H1 (cell line): ENCODE results near the gene NAT8L. TPM values are rescaled to one million over a fixed set of nuclear protein-coding genes. Genes with fewer than 3 reads are reported as not detected.

Experiments used
- CREB1 ChIP-seq: IDR thresholded peaks from 2 replicates; pipeline ENCODE4 v1.6.1; 2012; ENCODE audit warnings: inconsistent platforms
- JUN ChIP-seq: IDR thresholded peaks from 2 replicates; pipeline ENCODE4 v1.6.1; 2011; ENCODE audit warnings: low read depth, mild to moderate bottlenecking, improper control_type of control experiment, low read length
- KDM4A ChIP-seq: IDR thresholded peaks from one replicate; pipeline ENCODE4 v1.7.1; 2012; ENCODE audit warnings: low read depth, mild to moderate bottlenecking, moderate library complexity, low read length, inconsistent platforms; ENCODE audit not compliant: severe bottlenecking
- SIN3A ChIP-seq, 2 experiments: IDR thresholded peaks in 1 of 2; conservative IDR thresholded peaks in 1 of 2; 2 replicates each; pipeline ENCODE4 v1.6.1; 2011 to 2012; ENCODE audit warnings: low read length in 2 of 2, improper control_type of control experiment in 1 of 2, low read depth in 1 of 2, mild to moderate bottlenecking in 1 of 2
- TAF1 ChIP-seq: IDR thresholded peaks from 2 replicates; pipeline ENCODE4 v1.6.1; 2011; ENCODE audit warnings: mild to moderate bottlenecking, low read depth, low read length
- TAF7 ChIP-seq: optimal IDR thresholded peaks from 2 replicates; pipeline ENCODE3; 2011; ENCODE audit warnings: low read depth, mild to moderate bottlenecking, inconsistent platforms, low read length, moderate library complexity, borderline replicate concordance
- polyA plus RNA-seq, 7 experiments: library from polyadenylated mRNA; depleted of rRNA in 3 of 7; stranded (reverse) in 5 of 7; unstranded in 2 of 7; fragments of >200 nt in 5 of 7; fragments of 200-250 nt in 2 of 7; gene quantifications; 1 replicate in 5 of 7; 2 replicates in 1 of 7; 4 replicates in 1 of 7; pipeline versions ENCODE4 v1.2.1 to v1.2.3, GENCODE V29; 2011 to 2013; ENCODE audit warnings: missing spikeins in 2 of 7, mixed read lengths in 2 of 7
- total RNA-seq: library from RNA; stranded (reverse); fragmentation: NEBNext Ultra II Directional; extraction: Animal tissue kit (Norgen Biotek cat#: 25700); gene quantifications from 2 replicates; pipeline ENCODE4 v1.2.1, GENCODE V29; 2021
- TF ChIP-seq, protein P1 (sequence below), 3 experiments: IDR thresholded peaks; 1 replicate in 2 of 3; 2 replicates in 1 of 3; pipeline versions ENCODE4 v1.5.1 to v1.6.1; 2011; ENCODE audit warnings: low read length in 3 of 3, mild to moderate bottlenecking in 3 of 3, inconsistent platforms in 2 of 3, low read depth in 1 of 3, moderate library complexity in 1 of 3; ENCODE audit not compliant: insufficient read depth in 1 of 3; ENCODE audit errors: control extremely low read depth in 1 of 3
- TF ChIP-seq, protein P2 (sequence below): IDR thresholded peaks from 2 replicates; pipeline ENCODE4 v1.6.1; 2012; ENCODE audit warnings: inconsistent platforms

Gene NAT8L
- total and polyA plus RNA-seq, 2 of the 8 experiments (the other 6 are each of a cell fraction or from before 2014, with no cell fraction given), result 10.8 TPM

DNA sequence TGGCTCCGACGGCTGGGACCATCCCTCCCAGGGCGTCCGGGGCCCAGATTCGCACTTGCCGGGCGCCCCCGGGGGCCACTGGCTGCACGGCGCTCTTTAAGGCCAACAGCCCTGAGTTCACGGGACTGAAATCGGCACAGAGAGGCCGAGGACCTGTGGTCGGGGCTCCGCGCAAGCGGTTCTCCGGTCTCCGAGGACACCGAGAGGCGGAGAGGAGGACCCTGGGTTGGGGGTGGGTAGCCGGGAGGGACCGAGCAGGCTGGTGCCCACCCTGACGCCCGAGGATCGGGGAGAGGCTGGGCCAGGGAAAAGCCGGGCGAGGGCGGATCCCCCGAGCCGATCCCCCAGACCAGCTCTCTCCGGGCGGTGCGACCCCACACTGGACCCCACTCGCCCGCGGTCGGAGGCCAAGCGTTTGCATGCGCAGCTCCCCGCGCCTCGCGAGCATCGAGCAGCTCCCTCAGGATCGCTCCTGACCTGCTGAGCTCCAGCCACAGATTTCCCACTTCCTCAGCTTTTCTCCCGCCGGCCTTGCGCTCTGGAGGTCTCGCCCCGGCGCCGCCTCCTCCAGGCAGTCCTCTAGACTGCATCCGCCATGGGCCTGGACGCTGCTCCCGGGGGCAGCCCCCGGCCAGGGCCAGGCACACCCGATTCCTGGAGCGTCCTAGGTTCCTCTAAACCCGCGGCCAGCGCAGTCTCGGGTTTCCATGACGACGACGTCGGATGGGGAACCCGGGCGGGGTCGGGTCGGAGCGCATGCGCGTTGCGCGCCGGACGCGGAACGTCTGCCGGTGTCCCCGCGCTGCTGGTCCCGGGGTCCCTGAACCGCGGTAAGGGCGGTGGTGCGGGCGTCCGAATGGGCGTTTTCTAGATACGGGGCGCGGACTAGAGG is 17.6 kb upstream of the NAT8L start (continued):
- TF ChIP-seq, protein P1, sequence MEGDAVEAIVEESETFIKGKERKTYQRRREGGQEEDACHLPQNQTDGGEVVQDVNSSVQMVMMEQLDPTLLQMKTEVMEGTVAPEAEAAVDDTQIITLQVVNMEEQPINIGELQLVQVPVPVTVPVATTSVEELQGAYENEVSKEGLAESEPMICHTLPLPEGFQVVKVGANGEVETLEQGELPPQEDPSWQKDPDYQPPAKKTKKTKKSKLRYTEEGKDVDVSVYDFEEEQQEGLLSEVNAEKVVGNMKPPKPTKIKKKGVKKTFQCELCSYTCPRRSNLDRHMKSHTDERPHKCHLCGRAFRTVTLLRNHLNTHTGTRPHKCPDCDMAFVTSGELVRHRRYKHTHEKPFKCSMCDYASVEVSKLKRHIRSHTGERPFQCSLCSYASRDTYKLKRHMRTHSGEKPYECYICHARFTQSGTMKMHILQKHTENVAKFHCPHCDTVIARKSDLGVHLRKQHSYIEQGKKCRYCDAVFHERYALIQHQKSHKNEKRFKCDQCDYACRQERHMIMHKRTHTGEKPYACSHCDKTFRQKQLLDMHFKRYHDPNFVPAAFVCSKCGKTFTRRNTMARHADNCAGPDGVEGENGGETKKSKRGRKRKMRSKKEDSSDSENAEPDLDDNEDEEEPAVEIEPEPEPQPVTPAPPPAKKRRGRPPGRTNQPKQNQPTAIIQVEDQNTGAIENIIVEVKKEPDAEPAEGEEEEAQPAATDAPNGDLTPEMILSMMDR (IDR thresholded peaks at IDR 0.05; ENCODE audit: control extremely low read depth in 1 of 3, insufficient read depth in 1 of 3, low read depth in 1 of 3, low read length in 3 of 3), result 0 out of 4 replicates have a peak, but pooled peaks of 1 of the 3 experiments have one; percentile 23
- peak; percentile 52 to 69; a peak in 1 of 4 replicates for TF ChIP-seq SIN3A (conservative IDR thresholded peaks at IDR 0.05 in 1 of 2, IDR thresholded peaks at IDR 0.05 in 1 of 2; ENCODE audit: low read depth in 1 of 2, low read length in 2 of 2)
- TF ChIP-seq KDM4A, result peak; percentile 85
- TF ChIP-seq TAF1, result peak; percentile 55; the same call in 1 of the 2 replicates
- TF ChIP-seq TAF7, result no peak
- TF ChIP-seq JUN, result no peak
- TF ChIP-seq CREB1, result 0 out of 2 replicates have a peak, but pooled peaks have one; percentile 29
- TF ChIP-seq, protein P2, sequence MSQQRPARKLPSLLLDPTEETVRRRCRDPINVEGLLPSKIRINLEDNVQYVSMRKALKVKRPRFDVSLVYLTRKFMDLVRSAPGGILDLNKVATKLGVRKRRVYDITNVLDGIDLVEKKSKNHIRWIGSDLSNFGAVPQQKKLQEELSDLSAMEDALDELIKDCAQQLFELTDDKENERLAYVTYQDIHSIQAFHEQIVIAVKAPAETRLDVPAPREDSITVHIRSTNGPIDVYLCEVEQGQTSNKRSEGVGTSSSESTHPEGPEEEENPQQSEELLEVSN, result peak; percentile 45
